SKM-1 treated with dmso at 0.1 percent for 144 hours (cell line): ENCODE measurements around the gene ATP5MC2.
"Not testable (repeated sequence)": the region's sequence is repeated elsewhere in the genome, so short reads cannot be mapped to it uniquely, and the experiment has no call there.

ENCODE experiments used
- DNase-seq: peaks from one replicate; lab custom pipeline; 2025; ENCODE audit not compliant: unreplicated experiment; lab: John Stamatoyannopoulos, UW

The ATP5MC2 gene

GRCh38 chr12:53653595-53653994 lies 22.3 kb downstream of the ATP5MC2 start:
- DNase-seq = no peak

GRCh38 chr12:53652366-53652765 lies 23.5 kb downstream of the ATP5MC2 start:
- no peak for DNase-seq

DNA sequence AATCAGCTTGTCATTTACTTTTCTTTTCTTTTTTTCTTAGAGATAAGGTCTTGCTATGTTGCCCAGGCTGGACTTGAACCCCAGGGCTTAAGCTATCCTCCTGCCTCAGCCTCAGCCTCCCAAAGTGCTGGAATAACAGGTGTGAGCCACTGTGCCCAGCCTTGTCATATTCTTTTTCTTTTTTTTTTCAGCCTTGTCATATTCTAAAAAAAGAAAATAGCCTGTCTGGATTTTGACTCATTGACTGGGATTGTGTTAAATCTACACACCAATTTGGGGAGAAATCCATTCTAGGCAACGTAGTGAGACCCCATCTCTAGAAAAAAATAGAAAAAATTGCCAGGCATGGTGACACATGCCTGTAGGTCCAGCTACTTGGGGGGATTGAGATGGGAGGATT lies 24.1 kb downstream of the ATP5MC2 start:
- no peak for DNase-seq

- DNase-seq = not testable (repeated sequence)
Observed at GRCh38 chr12:53646300-53646699, 29.6 kb downstream of the ATP5MC2 start.

- DNase-seq = no peak
Observed at GRCh38 chr12:53645165-53645564, 30.7 kb downstream of the ATP5MC2 start.

DNA sequence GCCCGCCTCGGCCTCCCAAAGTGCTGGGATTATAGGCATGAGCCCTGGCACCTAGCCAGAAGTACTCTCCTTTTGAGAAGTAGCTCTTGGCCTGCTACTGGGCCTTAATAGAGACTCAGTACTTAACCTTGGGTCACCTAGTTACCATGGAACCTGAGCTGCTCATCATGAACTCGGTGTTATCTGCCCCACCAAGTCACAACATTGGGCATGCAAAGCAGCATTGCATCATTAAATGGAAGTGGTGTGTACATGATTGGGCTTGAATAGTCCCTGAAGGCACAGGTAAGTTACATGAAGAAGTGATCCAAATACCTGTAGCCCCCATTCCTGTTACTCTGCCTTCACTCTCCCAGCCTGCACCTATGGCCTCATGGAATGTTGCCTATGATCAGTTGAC lies 31.8 kb downstream of the ATP5MC2 start:
- DNase-seq = no peak

GRCh38 chr12:53643232-53643979 lies 32.5 kb downstream of the ATP5MC2 start:
- no peak for DNase-seq

DNA sequence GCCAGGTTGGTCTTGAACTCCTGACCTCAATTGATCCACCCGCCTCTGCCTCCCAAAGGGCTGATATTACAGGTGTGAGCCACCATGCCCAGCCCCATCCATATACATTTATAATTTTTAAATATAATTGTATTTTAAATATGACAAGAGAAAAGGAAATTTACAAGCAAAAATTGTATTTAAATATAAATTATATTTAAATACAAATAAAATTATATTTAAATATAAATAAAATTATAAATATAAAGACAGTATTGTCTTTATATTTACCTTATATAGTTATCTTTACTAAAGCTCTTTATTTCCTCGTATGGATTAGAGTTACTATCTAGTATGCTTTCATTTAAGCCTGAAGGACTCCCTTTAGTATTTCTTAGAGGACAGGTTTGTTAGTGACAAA lies 37.8 kb downstream of the ATP5MC2 start:
- no peak for DNase-seq

- no peak for DNase-seq
Observed at GRCh38 chr12:53636641-53637040, 39.2 kb downstream of the ATP5MC2 start.

DNA sequence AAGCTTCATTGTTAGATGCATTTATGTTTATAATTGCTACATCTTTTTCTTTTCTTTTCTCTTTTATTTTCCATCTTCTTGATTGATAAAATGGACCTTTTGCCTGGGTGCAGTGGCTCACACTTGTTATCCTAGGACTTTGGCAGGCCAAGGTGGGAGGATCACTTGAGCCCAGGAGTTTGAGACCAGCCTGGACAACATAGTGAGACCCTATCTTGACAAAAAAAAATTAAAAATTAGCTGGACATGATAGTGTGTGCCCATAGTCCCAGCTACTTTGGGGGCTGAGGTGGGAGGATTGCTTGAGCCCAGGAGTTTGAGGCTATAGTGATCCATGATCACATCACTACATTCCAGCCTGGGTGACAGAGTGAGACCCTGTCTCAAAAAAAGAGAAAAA lies 40.2 kb downstream of the ATP5MC2 start:
- DNase-seq = not testable (repeated sequence)

- DNase-seq = no peak
Observed at GRCh38 chr12:53631721-53632120, 44.2 kb downstream of the ATP5MC2 start.

DNA sequence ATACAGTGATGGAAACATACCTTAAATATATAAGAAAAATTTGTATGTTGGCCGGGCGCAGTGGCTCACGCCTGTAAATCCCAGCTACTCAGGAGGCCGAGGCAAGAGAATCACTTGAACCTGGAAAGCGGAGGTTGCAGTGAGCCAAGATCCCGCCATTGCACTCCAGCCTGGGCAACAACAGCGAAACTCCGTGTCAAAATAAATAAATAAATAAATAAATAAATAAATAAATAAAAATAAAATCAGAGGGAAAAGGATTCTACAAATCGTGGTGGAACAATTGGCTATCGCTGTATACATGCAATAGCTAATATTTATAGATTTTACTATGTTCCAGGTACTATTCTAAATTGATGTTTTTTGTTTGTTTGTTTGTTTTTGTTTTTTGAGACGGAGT lies 48.0 kb downstream of the ATP5MC2 start:
- DNase-seq = no peak

GRCh38 chr12:53626702-53627169 lies 49.1 kb downstream of the ATP5MC2 start:
- DNase-seq = no peak

- DNase-seq = peak; percentile 81
Observed at GRCh38 chr12:53625946-53626701, 49.8 kb downstream of the ATP5MC2 start, which contains the start of gene ATF7. Gene ATF7 (minus strand): TSS chr12:53626382. CDS start chr12:53601000, 25,382 bp downstream.

- DNase-seq = no peak
Observed at GRCh38 chr12:53625373-53625945, 50.4 kb downstream of the ATP5MC2 start.

DNA sequence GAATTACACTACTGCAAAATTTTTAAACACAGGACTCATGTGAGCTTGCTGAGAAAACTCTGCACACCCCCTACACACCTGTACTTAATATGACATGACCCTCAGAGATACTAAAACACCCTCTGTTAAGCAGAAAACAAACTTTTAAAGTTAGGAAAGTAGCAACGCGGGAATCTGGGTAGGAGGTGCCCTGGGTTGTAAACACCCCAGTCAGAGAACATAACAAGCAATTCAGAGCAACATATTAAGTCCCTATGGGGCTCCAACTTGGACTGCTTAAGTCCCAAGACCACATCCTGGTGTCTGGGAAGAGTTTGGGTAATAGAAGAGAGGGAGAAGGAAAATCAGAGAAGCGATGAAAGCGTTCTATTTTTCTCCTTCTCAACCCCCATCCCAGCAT lies 50.9 kb downstream of the ATP5MC2 start:
- DNase-seq = no peak

GRCh38 chr12:53624458-53624857 lies 51.4 kb downstream of the ATP5MC2 start:
- no peak for DNase-seq

DNA sequence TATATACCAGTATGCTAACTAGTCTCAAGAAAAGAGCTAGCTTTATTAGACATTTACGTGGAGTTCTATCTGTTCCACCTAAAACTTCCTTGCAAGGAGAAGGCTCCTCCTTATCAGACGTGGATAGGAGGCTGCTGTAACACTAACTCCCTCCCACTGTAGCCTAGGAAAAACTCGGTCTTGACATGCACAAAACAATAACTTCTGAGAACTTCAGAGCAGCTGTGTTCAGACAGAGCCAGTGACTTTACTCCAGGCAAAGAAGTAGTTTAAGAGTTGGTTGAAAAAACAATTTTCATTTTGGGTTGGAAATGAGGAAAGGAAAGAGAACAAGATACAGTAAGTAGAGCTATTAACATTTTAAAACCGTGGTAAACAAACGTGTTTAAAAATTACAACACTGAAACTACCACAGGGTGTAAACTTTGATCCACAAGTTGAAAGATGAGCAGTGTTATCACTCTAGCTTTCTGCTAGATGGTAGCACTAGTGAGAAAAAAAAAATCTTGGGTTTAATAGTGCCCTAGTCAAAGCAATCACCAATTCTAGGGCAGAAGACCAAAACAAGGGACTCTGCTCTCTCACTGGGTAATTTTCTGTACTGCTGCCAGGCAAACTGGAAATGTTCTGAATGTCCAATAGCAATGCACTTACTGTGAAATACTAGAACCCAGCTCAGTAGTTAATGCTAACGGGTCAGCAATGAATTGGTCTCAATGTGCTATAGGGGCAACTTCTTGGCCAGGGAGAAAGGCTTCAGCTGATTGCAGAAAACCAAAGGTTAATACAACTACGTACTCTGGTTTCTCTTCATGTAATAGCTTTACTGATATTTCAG lies 52.1 kb downstream of the ATP5MC2 start:
- DNase-seq = no peak

GRCh38 chr12:53622724-53623123 lies 53.2 kb downstream of the ATP5MC2 start:
- DNase-seq = no peak

GRCh38 chr12:53618275-53618674 lies 57.6 kb downstream of the ATP5MC2 start:
- DNase-seq = no peak

GRCh38 chr12:53617700-53618099 lies 58.2 kb downstream of the ATP5MC2 start:
- no peak for DNase-seq
